GM19455 (cell line): ENCODE data around the gene LHX4.

ENCODE experiments used
- ATAC-seq: cut with Tn5 transposase; IDR thresholded peaks from one replicate; pipeline ENCODE4 v1.9.1; 2021; ENCODE audit not compliant: unreplicated experiment

The LHX4 gene

DNA sequence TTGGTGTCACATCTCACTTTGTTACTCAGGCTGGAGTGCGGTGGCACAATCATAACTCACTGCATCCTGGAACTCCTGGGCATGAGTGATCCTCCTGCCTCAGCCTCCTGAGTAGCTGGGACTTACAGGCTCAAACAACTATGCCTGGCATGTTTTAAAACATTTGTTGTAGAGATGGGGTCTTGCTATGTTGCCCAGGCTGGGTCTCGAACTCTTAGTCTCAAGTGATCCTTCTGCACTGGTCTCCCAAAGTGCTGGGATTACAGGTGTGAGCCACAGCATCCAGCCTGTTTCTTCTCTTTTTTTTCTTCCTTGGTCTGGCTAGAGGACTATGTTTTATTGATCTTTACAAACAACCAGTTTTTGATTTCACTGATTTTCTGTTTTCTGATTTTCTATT lies 64.6 kb downstream of the LHX4 start:
- ATAC-seq: no peak

- no peak for ATAC-seq
Observed at GRCh38 chr1:180295999-180296398, 65.9 kb downstream of the LHX4 start.

GRCh38 chr1:180299479-180300221 lies 69.6 kb downstream of the LHX4 start:
- no peak for ATAC-seq

- no peak for ATAC-seq
Observed at GRCh38 chr1:180301135-180301742, 71.2 kb downstream of the LHX4 start.

DNA sequence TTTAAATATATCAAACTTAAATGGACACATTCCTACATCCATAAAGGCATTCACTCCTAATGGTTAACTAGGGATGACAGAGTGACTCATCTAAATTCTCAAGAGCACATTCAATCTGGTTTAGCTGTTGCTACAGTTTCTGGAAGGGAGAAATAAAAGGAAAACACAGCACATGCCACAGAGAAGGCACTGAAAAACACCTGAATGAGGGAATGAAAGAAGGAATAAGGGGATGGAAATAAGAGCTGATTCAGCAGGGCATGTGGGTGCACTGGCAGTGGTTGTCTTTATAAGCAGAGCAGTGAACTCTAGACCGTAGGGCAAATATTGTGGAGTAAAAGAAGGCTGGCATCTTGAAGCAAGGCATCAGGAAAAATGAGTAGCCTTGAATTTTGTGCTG lies 79.3 kb downstream of the LHX4 start:
- no peak for ATAC-seq

DNA sequence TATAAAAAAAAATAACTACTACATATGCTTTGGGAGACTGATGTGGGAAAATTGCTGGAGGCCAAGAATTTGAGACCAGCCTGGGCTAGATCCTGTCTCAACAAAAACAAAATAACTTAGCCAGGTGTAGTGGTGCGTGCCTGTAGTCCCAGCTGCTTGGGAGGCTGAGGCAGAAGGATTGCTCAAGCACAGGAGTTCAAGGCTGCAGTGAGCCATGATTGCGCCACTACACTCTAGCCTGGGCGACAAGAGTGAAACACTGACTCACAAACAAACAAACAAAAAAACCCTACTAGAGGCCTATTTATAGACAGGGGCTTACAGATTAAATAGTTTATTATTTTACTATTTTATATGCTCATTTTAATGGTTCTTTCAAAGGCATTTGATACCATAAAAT lies 80.0 kb downstream of the LHX4 start:
- ATAC-seq: no peak

GRCh38 chr1:180311011-180311730 lies 81.1 kb downstream of the LHX4 start:
- ATAC-seq: no peak

DNA sequence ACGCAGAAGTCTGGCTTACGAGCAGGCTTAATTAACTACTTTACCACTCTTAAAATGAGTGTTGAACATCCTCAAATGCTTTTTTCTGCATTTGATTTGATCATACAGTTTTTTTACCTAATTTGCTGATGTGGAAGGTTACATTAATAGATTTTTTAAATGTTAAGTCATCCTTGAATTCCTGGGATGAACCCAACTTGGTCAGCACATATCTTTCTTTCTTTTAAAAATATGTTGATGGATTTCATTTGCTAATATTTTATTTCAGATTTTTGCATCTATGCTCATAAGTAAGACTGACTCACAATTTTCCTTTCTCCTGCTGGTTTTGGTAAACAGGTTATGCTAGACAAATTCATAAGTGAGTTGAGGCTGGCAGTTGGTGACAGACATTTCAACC lies 82.9 kb downstream of the LHX4 start:
- no peak for ATAC-seq

DNA sequence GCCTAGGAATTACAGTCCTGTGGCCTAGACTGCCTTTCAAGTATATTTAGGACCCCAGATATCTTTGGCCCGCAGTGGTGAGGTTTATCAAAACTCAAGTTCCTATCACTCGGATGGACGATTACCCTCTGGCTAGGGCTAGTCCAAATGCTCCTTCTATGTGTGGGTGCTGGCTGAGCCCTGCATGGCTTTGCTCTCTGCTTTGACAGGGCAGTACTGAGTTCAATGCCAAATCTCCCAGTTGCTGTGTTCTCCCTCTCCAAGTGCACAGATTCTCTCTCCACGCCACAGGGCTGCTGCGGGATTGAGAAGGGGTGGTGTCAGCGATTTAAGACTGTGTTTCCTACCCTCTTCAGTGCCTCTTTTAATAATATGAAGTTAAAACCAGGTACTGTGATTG lies 97.0 kb downstream of the LHX4 start:
- no peak for ATAC-seq
